D721Med (cell line): ENCODE data around the gene LMCD1.

Experiments used
- DNase-seq: peaks from one replicate; pipeline ENCODE4 v3.0.0; 2011; ENCODE audit warnings: low spot score; ENCODE audit not compliant: insufficient read length
- FAIRE-seq: peaks from 2 replicates; lab custom pipeline; 2011; peaks lifted over from hg19 to GRCh38; lab: Jason Lieb, UNC
- TF ChIP-seq, protein P1 (sequence below): IDR thresholded peaks from 2 replicates; pipeline ENCODE4 v1.5.1; 2012; ENCODE audit warnings: mild to moderate bottlenecking, control low read depth; ENCODE audit not compliant: insufficient read depth; ENCODE audit errors: missing control alignments

LMCD1 gene

GRCh38 chr3:8555725-8556472, 54.3 kb downstream of the LMCD1 start:
- DNase-seq, result no peak
- TF ChIP-seq, protein P1, sequence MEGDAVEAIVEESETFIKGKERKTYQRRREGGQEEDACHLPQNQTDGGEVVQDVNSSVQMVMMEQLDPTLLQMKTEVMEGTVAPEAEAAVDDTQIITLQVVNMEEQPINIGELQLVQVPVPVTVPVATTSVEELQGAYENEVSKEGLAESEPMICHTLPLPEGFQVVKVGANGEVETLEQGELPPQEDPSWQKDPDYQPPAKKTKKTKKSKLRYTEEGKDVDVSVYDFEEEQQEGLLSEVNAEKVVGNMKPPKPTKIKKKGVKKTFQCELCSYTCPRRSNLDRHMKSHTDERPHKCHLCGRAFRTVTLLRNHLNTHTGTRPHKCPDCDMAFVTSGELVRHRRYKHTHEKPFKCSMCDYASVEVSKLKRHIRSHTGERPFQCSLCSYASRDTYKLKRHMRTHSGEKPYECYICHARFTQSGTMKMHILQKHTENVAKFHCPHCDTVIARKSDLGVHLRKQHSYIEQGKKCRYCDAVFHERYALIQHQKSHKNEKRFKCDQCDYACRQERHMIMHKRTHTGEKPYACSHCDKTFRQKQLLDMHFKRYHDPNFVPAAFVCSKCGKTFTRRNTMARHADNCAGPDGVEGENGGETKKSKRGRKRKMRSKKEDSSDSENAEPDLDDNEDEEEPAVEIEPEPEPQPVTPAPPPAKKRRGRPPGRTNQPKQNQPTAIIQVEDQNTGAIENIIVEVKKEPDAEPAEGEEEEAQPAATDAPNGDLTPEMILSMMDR, result no peak
- FAIRE-seq, result no peak

DNA sequence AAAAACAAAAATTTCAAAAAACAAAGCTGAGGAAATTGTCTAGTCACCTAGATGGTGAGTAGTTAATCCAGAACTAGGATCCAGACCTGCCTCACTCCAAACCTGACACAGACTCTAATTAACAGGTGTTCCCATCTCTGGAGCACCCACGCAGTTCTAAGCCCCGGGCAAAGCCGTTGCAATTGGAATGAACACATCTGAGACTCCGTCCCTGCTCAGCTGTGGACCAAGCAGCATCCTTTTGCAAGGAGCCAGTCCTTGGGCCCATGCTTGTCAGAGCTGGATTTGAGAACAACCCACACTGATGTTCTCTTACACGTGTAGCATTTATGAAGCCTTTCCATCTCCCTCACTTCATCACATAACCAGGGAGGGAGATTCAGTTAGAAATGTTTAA, 54.8 kb downstream of the LMCD1 start:
- FAIRE-seq, result no peak
- no peak for DNase-seq
- TF ChIP-seq, protein P1, result no peak

GRCh38 chr3:8557298-8557697, 55.7 kb downstream of the LMCD1 start:
- FAIRE-seq, result no peak
- TF ChIP-seq, protein P1, result no peak

DNA sequence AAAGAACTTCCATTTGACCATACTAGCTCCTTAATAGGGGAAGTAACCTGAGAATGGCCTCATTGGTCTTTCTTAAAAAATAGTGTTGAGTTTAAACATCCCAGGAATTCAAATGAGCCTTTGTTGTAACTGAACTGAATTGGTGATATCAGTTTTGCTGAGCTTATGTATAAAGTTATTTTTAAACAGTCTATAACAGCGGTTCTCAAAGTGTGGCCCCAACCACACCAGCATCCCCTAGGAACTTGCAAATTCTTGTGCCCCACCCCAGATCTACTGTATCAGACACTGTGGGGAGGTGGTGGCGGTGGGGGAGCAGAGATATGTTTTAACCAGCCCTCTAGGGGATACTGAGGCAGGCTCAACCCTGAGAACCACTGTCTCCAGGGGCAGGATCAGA, 57.0 kb downstream of the LMCD1 start:
- TF ChIP-seq, protein P1, result no peak
- no peak for DNase-seq
- no peak for FAIRE-seq

More at GRCh38 chr3:8557298-8557697, 55.7 kb downstream of the LMCD1 start:
- no peak for DNase-seq

DNA sequence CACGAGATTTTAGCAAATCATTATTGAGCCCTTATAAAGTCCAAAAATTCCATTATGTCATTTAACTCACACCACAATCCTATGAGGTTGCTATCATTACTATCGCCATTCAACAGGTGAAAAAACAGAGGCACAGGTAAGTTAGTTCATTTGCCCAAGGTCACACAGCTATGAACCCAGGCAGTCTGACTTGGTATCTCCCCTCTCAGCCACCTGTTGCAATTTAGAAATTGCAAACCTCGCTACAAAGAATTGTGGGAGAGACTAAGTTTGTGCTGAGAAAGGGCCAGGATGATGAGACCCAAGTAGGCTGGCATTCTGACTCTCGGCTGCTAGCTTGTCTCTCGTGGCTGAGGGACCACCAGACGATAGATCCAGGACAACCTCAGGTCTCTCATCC, 57.7 kb downstream of the LMCD1 start:
- DNase-seq (no peak), FAIRE-seq (no peak)
- TF ChIP-seq, protein P1, result no peak

GRCh38 chr3:8560366-8561007, 58.9 kb downstream of the LMCD1 start:
- FAIRE-seq (no peak), DNase-seq (no peak)
- TF ChIP-seq, protein P1, result no peak

DNA sequence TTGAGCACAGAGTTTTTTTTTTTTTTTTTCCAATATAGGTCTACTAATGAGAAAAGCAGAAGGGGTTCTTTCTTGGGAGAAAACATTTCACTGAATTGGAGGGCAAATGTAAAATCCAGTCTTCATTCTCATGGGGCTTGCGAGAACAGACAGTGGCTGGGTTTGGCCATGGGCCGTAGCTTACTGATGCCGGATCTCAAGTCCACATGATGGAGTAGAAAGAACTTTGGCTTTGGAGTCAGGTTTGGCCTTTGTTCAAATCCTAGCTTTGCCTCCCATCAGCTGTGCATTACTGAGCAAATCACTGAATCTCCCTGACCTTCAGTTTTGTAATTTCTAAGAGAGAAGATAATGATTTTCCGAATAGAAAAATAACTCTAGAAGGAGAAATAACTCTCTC, 59.7 kb downstream of the LMCD1 start:
- TF ChIP-seq, protein P1, result no peak
- DNase-seq (no peak), FAIRE-seq (no peak)
